Skin of body (tissue), 2 donors: ENCODE data around the gene TMEM130. TPM values are rescaled to one million over a fixed set of nuclear protein-coding genes. Genes with fewer than 3 reads are reported as not detected.
"Not testable (repeated sequence)": the region's sequence is repeated elsewhere in the genome, so short reads cannot be mapped to it uniquely, and the experiment has no call there.

Experiments used
- DNase-seq: peaks from one replicate; lab custom pipeline; 2025; lab: John Stamatoyannopoulos, UW
- total RNA-seq: library from RNA; depleted of rRNA; stranded (reverse); fragments of >200 nt; gene quantifications from one replicate; pipeline ENCODE4 v1.2.3, GENCODE V29; 2014

The TMEM130 gene
- total RNA-seq, 1 donor from 2014 or later = 1.3 TPM

- no peak for DNase-seq
These were observed 8.0 kb upstream of the TMEM130 start for GRCh38 chr7:98877692-98878364.

- no peak for DNase-seq
These were observed 7.3 kb upstream of the TMEM130 start for GRCh38 chr7:98877146-98877545.

GRCh38 chr7:98875501-98875900, 5.7 kb upstream of the TMEM130 start:
- DNase-seq = no peak

GRCh38 chr7:98874942-98875341, 5.1 kb upstream of the TMEM130 start:
- DNase-seq = no peak

- not testable (repeated sequence) for DNase-seq
These were observed 3.8 kb upstream of the TMEM130 start for GRCh38 chr7:98873610-98874009.

GRCh38 chr7:98872328-98872924, 2.6 kb upstream of the TMEM130 start:
- no peak for DNase-seq

- DNase-seq = no peak
These were observed 1.1 kb upstream of the TMEM130 start for GRCh38 chr7:98870807-98871491.

- no peak for DNase-seq
These were observed 372 bp upstream of the TMEM130 start for GRCh38 chr7:98870121-98870651.

- DNase-seq = no peak
These were observed 702 bp downstream of the TMEM130 start for GRCh38 chr7:98869027-98869596.

GRCh38 chr7:98868450-98868849, 1.4 kb downstream of the TMEM130 start:
- DNase-seq = no peak

- DNase-seq = no peak
These were observed 3.0 kb downstream of the TMEM130 start for GRCh38 chr7:98866765-98867164.

GRCh38 chr7:98866351-98866750, 3.5 kb downstream of the TMEM130 start:
- no peak for DNase-seq

GRCh38 chr7:98864731-98865453, 4.9 kb downstream of the TMEM130 start:
- no peak for DNase-seq

- no peak for DNase-seq
These were observed 6.2 kb downstream of the TMEM130 start for GRCh38 chr7:98863601-98864000.

- no peak for DNase-seq
These were observed 6.9 kb downstream of the TMEM130 start for GRCh38 chr7:98862716-98863420.

GRCh38 chr7:98862203-98862602, 7.6 kb downstream of the TMEM130 start:
- DNase-seq = no peak

- DNase-seq = no peak
These were observed 9.7 kb downstream of the TMEM130 start for GRCh38 chr7:98860071-98860470.

- DNase-seq = no peak
These were observed 14.0 kb downstream of the TMEM130 start for GRCh38 chr7:98855610-98856422.

- no peak for DNase-seq
These were observed 17.0 kb downstream of the TMEM130 start for GRCh38 chr7:98852826-98853225.

GRCh38 chr7:98848918-98849317, 20.9 kb downstream of the TMEM130 start:
- no peak for DNase-seq
